Measurements from ENCODE around the gene CCDC57. TPM values are rescaled to one million over a fixed set of nuclear protein-coding genes. Genes with fewer than 3 reads are reported as not detected.
A peak's percentile ranks its signal among the peaks of the same experiment; 100 is the strongest.

The CCDC57 gene
- polyA plus RNA-seq, 1 donor (not counting 4 experiments of a cell fraction or from before 2014, with no cell fraction given) = 19.2 TPM

DNA sequence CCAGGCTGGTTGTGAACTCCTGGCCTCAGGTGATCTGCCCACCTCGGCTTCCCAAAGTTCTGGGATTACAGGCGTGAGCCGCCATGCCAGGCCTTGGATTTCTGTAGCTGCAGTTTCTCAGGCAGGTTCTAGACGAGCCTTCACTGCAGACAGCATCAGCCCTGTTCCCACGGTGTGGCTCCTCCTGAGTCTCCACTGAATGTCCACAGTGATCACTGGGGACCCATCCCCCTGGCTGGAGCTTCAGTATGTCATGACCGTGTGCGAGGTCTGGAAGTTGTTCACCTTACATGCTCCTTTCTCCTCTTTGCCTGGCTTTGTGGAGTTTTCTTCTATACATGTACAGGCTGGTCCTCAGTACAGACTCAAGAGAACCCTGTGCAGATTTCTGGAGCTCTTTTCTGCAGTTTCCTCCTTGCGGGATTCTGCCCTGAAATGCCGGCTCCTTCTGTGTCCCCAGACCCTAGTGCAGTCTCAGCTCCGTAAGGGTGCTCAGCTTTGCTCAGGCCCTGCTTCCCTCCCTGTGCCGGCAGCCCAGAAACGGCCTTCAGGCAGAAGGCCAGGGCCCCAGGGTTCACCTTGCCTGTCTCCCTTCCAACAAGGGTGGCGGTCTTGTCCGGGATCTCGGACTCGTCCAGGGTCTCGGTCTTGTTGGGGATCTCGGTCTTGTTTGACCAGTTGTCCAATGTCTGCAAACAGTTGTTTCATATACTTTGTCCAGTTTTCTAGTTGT lies 100.3 kb downstream of the CCDC57 start:
- no peak for TF ChIP-seq EZH2 (IDR thresholded peaks at IDR 0.05; ENCODE audit: low read length)
- TF ChIP-seq, protein P1, sequence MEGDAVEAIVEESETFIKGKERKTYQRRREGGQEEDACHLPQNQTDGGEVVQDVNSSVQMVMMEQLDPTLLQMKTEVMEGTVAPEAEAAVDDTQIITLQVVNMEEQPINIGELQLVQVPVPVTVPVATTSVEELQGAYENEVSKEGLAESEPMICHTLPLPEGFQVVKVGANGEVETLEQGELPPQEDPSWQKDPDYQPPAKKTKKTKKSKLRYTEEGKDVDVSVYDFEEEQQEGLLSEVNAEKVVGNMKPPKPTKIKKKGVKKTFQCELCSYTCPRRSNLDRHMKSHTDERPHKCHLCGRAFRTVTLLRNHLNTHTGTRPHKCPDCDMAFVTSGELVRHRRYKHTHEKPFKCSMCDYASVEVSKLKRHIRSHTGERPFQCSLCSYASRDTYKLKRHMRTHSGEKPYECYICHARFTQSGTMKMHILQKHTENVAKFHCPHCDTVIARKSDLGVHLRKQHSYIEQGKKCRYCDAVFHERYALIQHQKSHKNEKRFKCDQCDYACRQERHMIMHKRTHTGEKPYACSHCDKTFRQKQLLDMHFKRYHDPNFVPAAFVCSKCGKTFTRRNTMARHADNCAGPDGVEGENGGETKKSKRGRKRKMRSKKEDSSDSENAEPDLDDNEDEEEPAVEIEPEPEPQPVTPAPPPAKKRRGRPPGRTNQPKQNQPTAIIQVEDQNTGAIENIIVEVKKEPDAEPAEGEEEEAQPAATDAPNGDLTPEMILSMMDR (optimal IDR thresholded peaks at IDR 0.05 in 1 of 3, IDR thresholded peaks at IDR 0.05 in 1 of 3, conservative IDR thresholded peaks at IDR 0.05 in 1 of 3; ENCODE audit: extremely low read depth in 1 of 3, insufficient read depth in 2 of 3, low read length in 3 of 3) = no peak
- dilution Hi-C loops (cut with MboI; ENCODE audit: extremely low pct_ligation_motif_present, low sequenced_read_pairs) = no loop called here
- DNase-seq (ENCODE audit: low read depth, low spot score) = no peak

DNA sequence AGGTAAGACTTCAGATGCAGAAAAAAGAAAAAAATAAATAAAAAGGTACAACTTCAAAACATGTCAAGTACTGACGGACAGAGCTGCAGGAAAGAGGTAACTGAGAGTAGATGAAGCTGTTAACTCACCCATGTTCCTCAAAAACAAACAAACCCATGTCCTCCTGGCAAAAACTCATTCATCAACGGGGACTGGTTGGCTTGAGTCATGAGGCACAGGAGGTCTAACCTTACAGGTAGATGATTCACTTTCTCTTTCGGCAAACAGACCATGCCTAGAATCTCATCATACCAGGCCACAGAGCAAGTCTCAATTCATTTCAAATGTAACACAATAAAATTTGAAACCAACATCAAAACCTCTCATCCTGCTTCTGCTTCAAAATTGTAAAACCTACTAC lies 102.3 kb downstream of the CCDC57 start:
- DNase-seq (ENCODE audit: low read depth, low spot score) = no peak
- H3K27ac ChIP-seq (ENCODE audit: control insufficient read depth, insufficient read depth, low read length) = no peak overlapping the region

More for the DNA sequence above, 100.3 kb downstream of the CCDC57 start:
- no peak overlapping the region for H3K4me2 ChIP-seq (ENCODE audit: control insufficient read depth, extremely low read depth, insufficient read depth, low read depth, low read length)
- H3K27me3 ChIP-seq (ENCODE audit: control insufficient read depth, extremely low read depth, insufficient read depth, low read length) = no peaks in the 10 kb centered on the region
- no peak overlapping the region for H3K4me3 ChIP-seq (ENCODE audit: control insufficient read depth in 2 of 3, extremely low read depth in 1 of 3, insufficient read depth in 2 of 3, low read depth in 1 of 3, low read length in 3 of 3)
- H4K20me1 ChIP-seq (ENCODE audit: control insufficient read depth, extremely low read depth, insufficient read depth, low read length) = no peaks in the 10 kb centered on the region
- H3K4me1 ChIP-seq (ENCODE audit: control insufficient read depth, extremely low read depth, insufficient read depth, low read length) = peaks cover 4% of the 10 kb centered on the region
- no peaks in the 10 kb centered on the region for H3K9me3 ChIP-seq (ENCODE audit: control insufficient read depth, low read depth, low read length)
- no peaks in the 10 kb centered on the region for H3K9me1 ChIP-seq (ENCODE audit: control insufficient read depth, extremely low read depth, insufficient read depth, low read length)
- H3K27ac ChIP-seq (ENCODE audit: control insufficient read depth, insufficient read depth, low read length) = no peak overlapping the region
- no peak for FAIRE-seq
- no peaks in the 10 kb centered on the region for H3K79me2 ChIP-seq (ENCODE audit: control insufficient read depth, insufficient read depth, low read length)
- H2AFZ ChIP-seq (ENCODE audit: control insufficient read depth, low read length) = no peak overlapping the region
- H3K9ac ChIP-seq (ENCODE audit: control insufficient read depth, extremely low read depth, insufficient read depth, low read length) = no peak overlapping the region
- peaks cover 8 to 12% of the 10 kb centered on the region in 2 experiments for H3K36me3 ChIP-seq (ENCODE audit: control insufficient read depth in 2 of 2, extremely low read depth in 1 of 2, insufficient read depth in 2 of 2, low read length in 2 of 2)

More for the DNA sequence above, 102.3 kb downstream of the CCDC57 start:
- no peak overlapping the region for H3K4me3 ChIP-seq (ENCODE audit: control insufficient read depth in 2 of 3, extremely low read depth in 1 of 3, insufficient read depth in 2 of 3, low read depth in 1 of 3, low read length in 3 of 3)
- H3K9me3 ChIP-seq (ENCODE audit: control insufficient read depth, low read depth, low read length) = no peaks in the 10 kb centered on the region
- H3K4me1 ChIP-seq (ENCODE audit: control insufficient read depth, extremely low read depth, insufficient read depth, low read length) = peaks cover 21% of the 10 kb centered on the region
- dilution Hi-C loops (cut with MboI; ENCODE audit: extremely low pct_ligation_motif_present, low sequenced_read_pairs) = no loop called here
- no peaks in the 10 kb centered on the region for H4K20me1 ChIP-seq (ENCODE audit: control insufficient read depth, extremely low read depth, insufficient read depth, low read length)
- no peak overlapping the region for H3K9ac ChIP-seq (ENCODE audit: control insufficient read depth, extremely low read depth, insufficient read depth, low read length)
- no peak overlapping the region for H3K4me2 ChIP-seq (ENCODE audit: control insufficient read depth, extremely low read depth, insufficient read depth, low read depth, low read length)
- H3K9me1 ChIP-seq (ENCODE audit: control insufficient read depth, extremely low read depth, insufficient read depth, low read length) = peaks cover 2% of the 10 kb centered on the region
- peak; percentile 84 for FAIRE-seq
- H3K36me3 ChIP-seq (ENCODE audit: control insufficient read depth in 2 of 2, extremely low read depth in 1 of 2, insufficient read depth in 2 of 2, low read length in 2 of 2) = peaks cover 8 to 12% of the 10 kb centered on the region in 2 experiments
- H3K27me3 ChIP-seq (ENCODE audit: control insufficient read depth, extremely low read depth, insufficient read depth, low read length) = no peaks in the 10 kb centered on the region
- H3K79me2 ChIP-seq (ENCODE audit: control insufficient read depth, insufficient read depth, low read length) = no peaks in the 10 kb centered on the region
- no peak overlapping the region for H2AFZ ChIP-seq (ENCODE audit: control insufficient read depth, low read length)
- TF ChIP-seq EZH2 (IDR thresholded peaks at IDR 0.05; ENCODE audit: low read length) = no peak
- TF ChIP-seq, protein P1 (optimal IDR thresholded peaks at IDR 0.05 in 1 of 3, IDR thresholded peaks at IDR 0.05 in 1 of 3, conservative IDR thresholded peaks at IDR 0.05 in 1 of 3; ENCODE audit: extremely low read depth in 1 of 3, insufficient read depth in 2 of 3, low read length in 3 of 3) = no peak

Measured in keratinocyte (primary cell).